Endothelial cell of umbilical vein (primary cell): ENCODE results near the gene HTR3A.

ENCODE experiments used
- CTCF ChIP-seq, 2 donors: IDR thresholded peaks; 1 replicate in 1 of 2; 2 replicates in 1 of 2; pipeline ENCODE4 v1.5.1; 2011; ENCODE audit warnings: low read length in 2 of 2, mild to moderate bottlenecking in 2 of 2, moderate library complexity in 2 of 2, control low read depth in 1 of 2, inconsistent platforms in 1 of 2, low read depth in 1 of 2; ENCODE audit not compliant: insufficient read depth in 1 of 2; ENCODE audit errors: extremely low read depth in 1 of 2
- EZH2 ChIP-seq: IDR thresholded peaks from 2 replicates; pipeline ENCODE4 v1.6.1; 2012; ENCODE audit warnings: borderline replicate concordance, low read depth, mild to moderate bottlenecking, moderate library complexity, low read length, inconsistent platforms; ENCODE audit not compliant: severe bottlenecking
- MYC ChIP-seq: IDR thresholded peaks from one replicate; pipeline ENCODE4 v1.6.1; 2011; ENCODE audit warnings: mild to moderate bottlenecking, low read depth, low read length
- POLR2A ChIP-seq: IDR thresholded peaks from 2 replicates; pipeline ENCODE4 v1.6.1; 2012; ENCODE audit warnings: low read depth, mild to moderate bottlenecking, control low read depth, low read length
- POLR2AphosphoS5 ChIP-seq: IDR thresholded peaks from 2 replicates; pipeline ENCODE4 v1.6.1; 2012; ENCODE audit warnings: low read depth, mild to moderate bottlenecking, control low read depth, low read length, moderate library complexity; ENCODE audit not compliant: insufficient read depth

- TF ChIP-seq CTCF (IDR thresholded peaks at IDR 0.05; ENCODE audit: extremely low read depth in 1 of 2, insufficient read depth in 1 of 2, low read depth in 1 of 2, low read length in 2 of 2) (peak; percentile 50 to 69), POLR2A (no peak), MYC (no peak), POLR2AphosphoS5 (no peak), EZH2 (no peak)
Observed at GRCh38 chr11:113994077-113994954, 19.4 kb downstream of the HTR3A start.
